GM13976 (cell line): ENCODE measurements around the gene LRRTM4.

Experiments used
- DNase-seq: peaks from one replicate; pipeline ENCODE4 v3.0.0; 2012; ENCODE audit warnings: low spot score
- CTCF ChIP-seq: IDR thresholded peaks from 2 replicates; pipeline ENCODE4 v1.5.1; 2012; ENCODE audit warnings: borderline replicate concordance, mild to moderate bottlenecking; ENCODE audit not compliant: insufficient read depth; ENCODE audit errors: extremely low read depth, missing control alignments, control extremely low read depth
- in situ Hi-C: fragments of 300-500 bp; cut with MboI; formaldehyde crosslinking; loops from one replicate; pipeline ENCODE4 v1.12.0; 2022; ENCODE audit warnings: low sequenced_read_pairs, mixed read lengths, inconsistent platforms; ENCODE audit not compliant: unreplicated experiment

Gene LRRTM4

DNA sequence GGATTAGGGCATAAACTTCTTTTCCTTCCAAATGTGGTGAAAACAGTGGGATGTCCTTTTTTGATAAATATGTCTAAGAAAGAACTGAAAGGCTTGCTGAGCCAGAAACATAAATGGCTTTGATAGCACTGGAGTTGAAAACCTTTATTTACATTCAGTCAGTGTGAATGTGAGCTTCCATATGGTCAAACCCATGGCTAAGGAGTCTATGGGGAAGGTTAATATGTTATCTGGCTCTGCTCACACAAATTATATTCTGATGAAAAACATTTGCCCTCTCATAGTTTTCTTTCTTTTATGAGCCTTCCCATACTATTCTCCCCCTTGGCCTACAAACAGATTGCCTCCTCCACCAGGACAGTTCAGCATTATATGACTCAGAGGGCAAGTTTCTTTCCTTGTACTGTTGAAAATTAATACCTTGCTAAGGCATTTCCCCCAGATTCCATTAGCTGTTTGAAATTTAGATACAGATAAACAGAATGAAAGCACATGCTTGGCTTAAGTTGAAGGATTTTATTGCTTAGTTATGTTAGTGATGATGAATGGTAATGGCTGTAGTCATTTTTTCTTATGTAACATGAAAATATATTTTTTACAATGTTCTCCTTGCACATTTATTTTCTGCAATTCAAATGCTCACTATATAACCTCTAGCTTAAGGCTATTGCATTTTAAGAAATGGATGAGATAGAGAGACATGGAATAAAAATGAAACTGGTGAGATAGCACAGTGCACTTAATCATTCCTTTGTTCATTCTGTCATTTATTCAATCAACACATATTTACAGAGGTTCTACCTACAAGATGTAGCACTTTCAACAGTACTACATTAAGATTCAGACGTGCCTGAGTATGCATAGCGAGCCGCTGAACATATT is 544.1 kb downstream of the LRRTM4 start:
- in situ Hi-C loops: no loop called here
- TF ChIP-seq CTCF: no peak

GRCh38 chr2:76975752-76976151 is 546.4 kb downstream of the LRRTM4 start:
- no peak for DNase-seq
- TF ChIP-seq CTCF: no peak
- in situ Hi-C loops: no loop called here

More for the DNA sequence above, 544.1 kb downstream of the LRRTM4 start:
- no peak for DNase-seq

- no peak for TF ChIP-seq CTCF
- DNase-seq: no peak
- in situ Hi-C loops: no loop called here
Observed at GRCh38 chr2:76973610-76974009, 548.6 kb downstream of the LRRTM4 start.

GRCh38 chr2:76965772-76966171 is 556.4 kb downstream of the LRRTM4 start:
- no peak for DNase-seq
- in situ Hi-C loops: no loop called here
- TF ChIP-seq CTCF: no peak

GRCh38 chr2:76958749-76959148 is 563.4 kb downstream of the LRRTM4 start:
- TF ChIP-seq CTCF: no peak
- no peak for DNase-seq
- in situ Hi-C loops: no loop called here

DNA sequence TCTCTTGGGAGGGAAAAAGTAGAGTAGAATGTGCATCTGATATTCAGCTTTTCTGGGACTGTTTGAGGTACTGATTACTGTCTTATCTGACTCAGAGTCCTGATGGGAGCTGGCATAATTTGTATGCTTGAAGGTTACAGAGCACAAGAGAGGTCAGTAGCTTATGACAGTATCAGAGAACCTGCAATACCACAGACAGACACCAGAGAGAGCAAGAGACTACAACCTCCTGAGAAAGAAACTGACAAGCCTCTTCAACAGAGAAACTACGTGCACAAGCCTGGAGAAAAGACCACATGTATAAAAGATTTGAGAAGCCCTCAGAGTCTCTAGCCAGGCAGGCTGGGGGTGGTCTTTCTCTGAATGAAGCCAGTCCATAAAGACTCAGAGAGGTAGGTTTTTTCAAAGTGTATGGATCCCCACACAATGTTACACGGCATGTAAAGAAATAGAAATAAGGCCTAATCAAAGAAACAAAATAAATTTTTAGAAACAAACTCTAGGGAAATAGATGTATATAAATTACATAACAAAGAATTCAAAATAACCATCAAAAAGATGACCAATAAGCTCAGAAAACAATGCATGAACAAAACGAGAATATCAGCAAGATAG is 568.3 kb downstream of the LRRTM4 start:
- DNase-seq: no peak
- in situ Hi-C loops: no loop called here
- peak; percentile 32 for TF ChIP-seq CTCF
